GM18870 (cell line): ENCODE results near the gene TTYH2.
A peak's percentile ranks its signal among the peaks of the same experiment; 100 is the strongest.

ENCODE experiments used
- ATAC-seq: cut with Tn5 transposase; IDR thresholded peaks from one replicate; pipeline ENCODE4 v1.9.1; 2021; ENCODE audit warnings: moderate library complexity; ENCODE audit not compliant: unreplicated experiment

The TTYH2 gene

GRCh38 chr17:74194682-74195081, 18.7 kb upstream of the TTYH2 start:
- no peak for ATAC-seq

GRCh38 chr17:74196541-74197317, 16.6 kb upstream of the TTYH2 start:
- ATAC-seq = no peak

- no peak for ATAC-seq
These were observed 15.6 kb upstream of the TTYH2 start for GRCh38 chr17:74197801-74198200.

GRCh38 chr17:74198694-74199093, 14.7 kb upstream of the TTYH2 start:
- no peak for ATAC-seq

- ATAC-seq = no peak
These were observed 13.9 kb upstream of the TTYH2 start for GRCh38 chr17:74199306-74200092.

- no peak for ATAC-seq
These were observed 13.3 kb upstream of the TTYH2 start for GRCh38 chr17:74200112-74200511.

- no peak for ATAC-seq
These were observed 12.1 kb upstream of the TTYH2 start for GRCh38 chr17:74201250-74201649.

GRCh38 chr17:74201948-74202347, 11.4 kb upstream of the TTYH2 start:
- no peak for ATAC-seq

DNA sequence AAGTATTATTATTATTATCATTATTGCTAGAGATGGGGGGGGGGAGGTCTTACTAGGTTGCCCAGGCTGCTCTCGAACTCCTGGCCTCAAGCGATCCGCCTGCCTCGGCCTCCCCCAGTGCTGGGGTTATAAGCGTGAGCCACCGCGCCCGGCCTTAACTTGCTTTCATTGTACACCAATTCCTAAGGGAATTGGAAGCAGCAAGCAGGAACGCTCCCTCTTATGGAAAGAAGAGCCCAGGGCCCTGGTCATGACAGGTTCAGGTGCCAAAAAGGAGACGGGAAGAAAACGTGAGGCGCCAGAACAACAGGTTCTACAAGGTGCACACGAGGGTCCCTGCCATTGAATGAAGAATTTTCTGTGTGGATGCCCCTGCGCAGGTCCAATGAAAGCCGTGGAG, 10.4 kb upstream of the TTYH2 start:
- ATAC-seq = no peak

- ATAC-seq = peak; percentile 51
These were observed 9.7 kb upstream of the TTYH2 start, which contains the start of gene RPL38 for GRCh38 chr17:74203439-74204240. RPL38 (plus strand) TSS chr17:74203678; CDS start chr17:74203956, 278 bp downstream.

- no peak for ATAC-seq
These were observed 8.9 kb upstream of the TTYH2 start for GRCh38 chr17:74204474-74204873.

DNA sequence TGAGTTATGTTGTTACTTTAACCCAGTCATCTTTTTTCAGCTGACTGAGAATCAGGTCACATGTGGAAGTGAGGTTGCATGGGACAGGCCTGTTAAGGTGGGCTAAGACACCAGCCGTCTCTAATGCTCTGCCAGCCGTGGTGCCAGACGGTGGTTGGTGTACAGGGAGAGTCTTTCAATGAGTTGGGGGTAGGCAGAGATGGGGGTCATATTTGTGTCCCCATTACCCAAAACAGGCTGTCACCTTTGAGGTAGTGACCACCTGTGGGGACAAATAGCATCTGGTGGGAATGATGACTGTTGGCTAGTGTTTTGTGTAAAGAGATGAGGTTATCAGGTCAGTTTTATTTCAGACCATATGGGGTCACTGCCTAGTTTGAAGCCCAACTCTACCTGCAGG, 8.1 kb upstream of the TTYH2 start:
- no peak for ATAC-seq

- ATAC-seq = no peak
These were observed 7.0 kb upstream of the TTYH2 start for GRCh38 chr17:74206332-74206818.

- peak; percentile 41 for ATAC-seq
These were observed 2.9 kb upstream of the TTYH2 start for GRCh38 chr17:74210191-74211140.

DNA sequence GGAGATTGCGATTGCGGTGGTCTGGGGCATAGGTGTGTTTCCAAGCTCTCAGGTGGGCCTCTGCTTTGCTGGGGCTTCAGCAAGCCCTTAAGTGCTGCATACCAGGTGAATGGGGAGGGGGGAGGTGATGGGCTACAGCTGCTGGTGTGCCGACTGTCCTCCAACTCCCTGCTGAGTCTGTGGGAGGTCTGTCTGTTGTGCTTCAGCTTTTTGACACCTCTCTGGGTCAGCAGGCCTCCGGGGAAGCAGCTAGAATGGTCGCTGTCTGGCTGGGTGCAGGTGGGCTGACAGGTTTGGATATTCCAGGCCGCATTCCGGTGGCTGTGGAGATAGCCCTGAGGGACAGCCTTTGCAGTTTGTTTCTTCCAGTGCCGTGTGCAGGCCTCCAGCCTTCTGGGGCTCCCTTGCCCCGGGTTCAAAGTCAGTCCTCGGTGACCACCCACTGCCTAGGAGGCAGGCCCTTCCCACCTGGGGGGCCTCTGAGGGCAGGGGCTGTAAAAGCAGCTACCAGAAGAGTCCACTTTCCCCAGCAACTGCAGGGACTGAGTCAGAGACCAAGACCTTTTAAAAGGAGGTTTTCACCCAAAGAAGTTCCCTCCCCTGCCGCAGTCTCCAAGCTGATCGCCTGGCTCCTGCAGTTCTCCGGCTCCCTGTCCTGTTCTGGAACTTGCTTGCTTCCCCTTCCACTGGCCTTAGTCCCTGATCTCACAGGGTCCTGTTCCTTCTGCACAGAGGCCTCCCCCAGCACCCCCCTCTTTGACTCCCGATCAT, 2.0 kb upstream of the TTYH2 start:
- ATAC-seq = no peak

DNA sequence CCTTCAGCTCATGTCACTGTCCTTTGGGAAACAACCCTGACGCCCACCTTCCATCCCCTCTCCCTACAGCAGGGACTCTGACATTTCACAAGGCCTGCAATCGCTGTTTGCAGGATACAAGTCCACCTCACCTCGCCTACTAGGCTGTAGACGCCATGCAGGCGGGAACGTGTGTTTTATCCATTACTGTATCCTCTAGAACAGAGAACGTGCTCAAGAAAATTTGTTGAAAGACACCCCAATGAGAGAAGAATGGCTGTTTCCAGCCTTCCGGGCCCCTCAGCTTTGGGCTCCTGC, 1.5 kb upstream of the TTYH2 start:
- no peak for ATAC-seq

GRCh38 chr17:74212209-74212912, 1.0 kb upstream of the TTYH2 start:
- no peak for ATAC-seq

GRCh38 chr17:74213861-74214391, 555 bp downstream of the TTYH2 start:
- no peak for ATAC-seq
